CD4-positive, alpha-beta T cell (primary cell): Measurements from ENCODE around the gene AFF3. TPM values are rescaled to one million over a fixed set of nuclear protein-coding genes. Genes with fewer than 3 reads are reported as not detected.

ENCODE experiments used
- ATAC-seq: fragments of 200-7000 bp; cut with Tn5 transposase; one replicate; pipeline ENCODE4 v1.10.0; 2022; ENCODE audit warnings: mild to moderate bottlenecking; ENCODE audit not compliant: poor library complexity
- CTCF ChIA-PET: fragments of 350-600 bp; sonication (Branson Sonifier 250); formaldehyde crosslinking; loops from one replicate; lab custom pipeline; 2021; ENCODE audit warnings: antibody characterized with exemption, inconsistent platforms; lab: Charles Lee
- POLR2A ChIA-PET: fragments of 350-600 bp; sonication (Branson Sonifier 250); formaldehyde crosslinking; loops from one replicate; lab custom pipeline; 2021; ENCODE audit warnings: antibody characterized with exemption, inconsistent platforms; lab: Charles Lee
- DNase-seq, 14 experiments: peaks; one replicate each; pipeline ENCODE4 v3.0.0-alpha.2; 2013 to 2020; ENCODE audit warnings: mixed read lengths in 2 of 14
- H3K27ac ChIP-seq, 2 donors: one replicate each; pipeline versions ENCODE4 v1.5.1 to v1.7.0; 2013; ENCODE audit warnings: low read length in 2 of 2, low read depth in 1 of 2, mild to moderate bottlenecking in 1 of 2
- H3K27me3 ChIP-seq, 2 experiments: 1 replicate in 1 of 2; 2 replicates in 1 of 2; pipeline versions ENCODE4 v1.6.1 to v1.7.0; 2013; ENCODE audit warnings: low read length in 2 of 2, control low read depth in 1 of 2, mild to moderate bottlenecking in 1 of 2, moderate library complexity in 1 of 2; ENCODE audit not compliant: insufficient read depth in 2 of 2, control insufficient read depth in 1 of 2
- H3K36me3 ChIP-seq: one replicate; pipeline ENCODE4 v1.6.1; 2013; ENCODE audit warnings: low read length, control low read depth; ENCODE audit not compliant: insufficient read depth
- H3K4me1 ChIP-seq: one replicate; pipeline ENCODE4 v1.6.1; 2013; ENCODE audit warnings: low read length, control low read depth; ENCODE audit not compliant: insufficient read depth
- H3K4me3 ChIP-seq: one replicate; pipeline ENCODE4 v1.5.1; 2013; ENCODE audit warnings: mild to moderate bottlenecking, low read length, moderate library complexity
- H3K9me3 ChIP-seq, 2 experiments: 1 replicate in 1 of 2; 2 replicates in 1 of 2; pipeline versions ENCODE4 v1.6.1 to v1.7.0; 2013; ENCODE audit warnings: low read length in 2 of 2, mild to moderate bottlenecking in 2 of 2, control low read depth in 1 of 2, moderate library complexity in 1 of 2; ENCODE audit not compliant: control insufficient read depth in 1 of 2, insufficient read depth in 1 of 2
- H3K27ac Mint-ChIP-seq: one replicate; pipeline ENCODE4 v1.8.0; 2020; ENCODE audit warnings: mixed read lengths
- H3K27me3 Mint-ChIP-seq: one replicate; pipeline ENCODE4 v1.8.0; 2021; ENCODE audit warnings: mixed read lengths
- H3K36me3 Mint-ChIP-seq: one replicate; pipeline ENCODE4 v1.8.0; 2021; ENCODE audit warnings: low read depth, mixed read lengths
- H3K4me1 Mint-ChIP-seq: one replicate; pipeline ENCODE4 v1.8.0; 2021; ENCODE audit warnings: low read depth, mixed read lengths
- H3K4me3 Mint-ChIP-seq: one replicate; pipeline ENCODE4 v1.8.0; 2020; ENCODE audit warnings: mild to moderate bottlenecking, mixed read lengths
- H3K9me3 Mint-ChIP-seq: one replicate; pipeline ENCODE4 v1.8.0; 2020; ENCODE audit warnings: mixed read lengths
- intact Hi-C, 2 experiments: fragments of 100-400 bp; cut with DNase I in 1 of 2; cut with micrococcal nuclease in 1 of 2; formaldehyde crosslinking; loops; one replicate each; pipeline versions ENCODE4 v1.15.1 to v1.9.0; 2023 to 2025; cut with DNase I, micrococcal nuclease
- total RNA-seq, 174 experiments: library from RNA in 2 of 174; stranded (reverse) in 2 of 174; gene quantifications; one replicate each; pipeline ENCODE4 v1.2.3 and lab custom pipeline; 2021 to 2026
- TF ChIP-seq, protein P1 (sequence below): fragments of 200-600 bp; IDR thresholded peaks from one replicate; pipeline ENCODE4 v1.8.0; 2022; ENCODE audit warnings: antibody characterized with exemption, mild to moderate bottlenecking

AFF3 gene
- total RNA-seq, 2 experiments from 2014 or later: 15.4 to 15.7 TPM

- H3K4me3 Mint-ChIP-seq: no peak overlapping the region
- H3K4me1 ChIP-seq: no peaks in the 10 kb centered on the region
- H3K9me3 ChIP-seq: no peaks in the 10 kb centered on the region
- ChIA-PET CTCF (no interaction called here), POLR2A (no interaction called here)
- no peaks in the 10 kb centered on the region for H3K9me3 Mint-ChIP-seq
- H3K4me3 ChIP-seq: no peak overlapping the region
- peaks cover 38% of the 10 kb centered on the region for H3K36me3 Mint-ChIP-seq
- ATAC-seq (no peak), DNase-seq (no peak)
- H3K36me3 ChIP-seq: no peaks in the 10 kb centered on the region
- no peaks in the 10 kb centered on the region for H3K27me3 ChIP-seq
- H3K27ac ChIP-seq: no peak overlapping the region
- H3K27me3 Mint-ChIP-seq: no peaks in the 10 kb centered on the region
- TF ChIP-seq, protein P1, sequence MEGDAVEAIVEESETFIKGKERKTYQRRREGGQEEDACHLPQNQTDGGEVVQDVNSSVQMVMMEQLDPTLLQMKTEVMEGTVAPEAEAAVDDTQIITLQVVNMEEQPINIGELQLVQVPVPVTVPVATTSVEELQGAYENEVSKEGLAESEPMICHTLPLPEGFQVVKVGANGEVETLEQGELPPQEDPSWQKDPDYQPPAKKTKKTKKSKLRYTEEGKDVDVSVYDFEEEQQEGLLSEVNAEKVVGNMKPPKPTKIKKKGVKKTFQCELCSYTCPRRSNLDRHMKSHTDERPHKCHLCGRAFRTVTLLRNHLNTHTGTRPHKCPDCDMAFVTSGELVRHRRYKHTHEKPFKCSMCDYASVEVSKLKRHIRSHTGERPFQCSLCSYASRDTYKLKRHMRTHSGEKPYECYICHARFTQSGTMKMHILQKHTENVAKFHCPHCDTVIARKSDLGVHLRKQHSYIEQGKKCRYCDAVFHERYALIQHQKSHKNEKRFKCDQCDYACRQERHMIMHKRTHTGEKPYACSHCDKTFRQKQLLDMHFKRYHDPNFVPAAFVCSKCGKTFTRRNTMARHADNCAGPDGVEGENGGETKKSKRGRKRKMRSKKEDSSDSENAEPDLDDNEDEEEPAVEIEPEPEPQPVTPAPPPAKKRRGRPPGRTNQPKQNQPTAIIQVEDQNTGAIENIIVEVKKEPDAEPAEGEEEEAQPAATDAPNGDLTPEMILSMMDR: no peak
- H3K4me1 Mint-ChIP-seq: no peaks in the 10 kb centered on the region
- no peak overlapping the region for H3K27ac Mint-ChIP-seq
- intact Hi-C loops: no loop called here
Measured at GRCh38 chr2:99552529-99552928, 589.9 kb downstream of the AFF3 start.

DNA sequence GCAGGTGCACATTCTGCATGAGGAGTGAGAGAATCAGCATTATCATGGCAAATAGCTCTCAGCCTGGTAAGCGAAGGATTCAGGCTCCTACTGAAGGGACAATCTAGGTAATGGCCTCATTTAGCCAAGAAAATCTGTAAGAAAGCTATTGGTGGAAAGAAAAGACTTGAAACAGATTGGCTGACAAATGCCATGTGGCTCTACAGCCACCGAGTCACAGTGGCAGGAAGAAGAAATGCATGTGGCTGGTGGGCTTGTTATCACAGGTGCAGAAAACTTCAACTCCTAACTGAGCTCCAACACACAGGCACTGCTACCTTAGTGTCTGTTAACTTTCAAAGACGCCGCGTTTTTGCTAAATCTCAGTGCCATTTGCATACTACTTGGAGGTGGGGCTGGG, 592.0 kb downstream of the AFF3 start:
- Mint-ChIP-seq H3K27me3 (no peaks in the 10 kb centered on the region), H3K9me3 (no peaks in the 10 kb centered on the region), H3K4me1 (no peaks in the 10 kb centered on the region), H3K4me3 (no peak overlapping the region), H3K27ac (no peak overlapping the region), H3K36me3 (peaks cover 38% of the 10 kb centered on the region)
- no peak overlapping the region for H3K27ac ChIP-seq
- no peak for ATAC-seq
- no peaks in the 10 kb centered on the region for H3K9me3 ChIP-seq
- no peak for DNase-seq
- H3K27me3 ChIP-seq: no peaks in the 10 kb centered on the region
- POLR2A ChIA-PET: no interaction called here
- H3K4me3 ChIP-seq: no peak overlapping the region
- CTCF ChIA-PET: no interaction called here
- intact Hi-C loops: no loop called here
- no peaks in the 10 kb centered on the region for H3K4me1 ChIP-seq
- H3K36me3 ChIP-seq: no peaks in the 10 kb centered on the region
- TF ChIP-seq, protein P1: no peak

GRCh38 chr2:99545604-99546003, 596.8 kb downstream of the AFF3 start:
- H3K4me1 ChIP-seq: no peaks in the 10 kb centered on the region
- TF ChIP-seq, protein P1: no peak
- CTCF ChIA-PET: no interaction called here
- Mint-ChIP-seq H3K27me3 (no peaks in the 10 kb centered on the region), H3K36me3 (peaks cover 10% of the 10 kb centered on the region), H3K4me3 (no peak overlapping the region), H3K4me1 (no peaks in the 10 kb centered on the region), H3K9me3 (no peaks in the 10 kb centered on the region), H3K27ac (no peak overlapping the region)
- no peak overlapping the region for H3K4me3 ChIP-seq
- DNase-seq (no peak), ATAC-seq (no peak)
- no peak overlapping the region for H3K27ac ChIP-seq
- intact Hi-C loops: no loop called here
- H3K36me3 ChIP-seq: no peaks in the 10 kb centered on the region
- peaks cover 0 to 3% of the 10 kb centered on the region in 2 experiments for H3K27me3 ChIP-seq
- POLR2A ChIA-PET: no interaction called here
- H3K9me3 ChIP-seq: no peaks in the 10 kb centered on the region
